Stimulated activated CD4-positive, alpha-beta T cell treated with anti-CD3 and anti-CD28 coated beads, Interleukin-2, amount 100 ng/mL, for 48 hours (primary cell): ENCODE results near the gene DYNLT4.
A peak's percentile ranks its signal among the peaks of the same experiment; 100 is the strongest.
"Not testable (repeated sequence)": the region's sequence is repeated elsewhere in the genome, so short reads cannot be mapped to it uniquely, and the experiment has no call there.

Source experiments
- DNase-seq, 2 donors: peaks; one replicate each; pipeline ENCODE4 v3.0.0-alpha.2; 2020

DYNLT4 gene

DNA sequence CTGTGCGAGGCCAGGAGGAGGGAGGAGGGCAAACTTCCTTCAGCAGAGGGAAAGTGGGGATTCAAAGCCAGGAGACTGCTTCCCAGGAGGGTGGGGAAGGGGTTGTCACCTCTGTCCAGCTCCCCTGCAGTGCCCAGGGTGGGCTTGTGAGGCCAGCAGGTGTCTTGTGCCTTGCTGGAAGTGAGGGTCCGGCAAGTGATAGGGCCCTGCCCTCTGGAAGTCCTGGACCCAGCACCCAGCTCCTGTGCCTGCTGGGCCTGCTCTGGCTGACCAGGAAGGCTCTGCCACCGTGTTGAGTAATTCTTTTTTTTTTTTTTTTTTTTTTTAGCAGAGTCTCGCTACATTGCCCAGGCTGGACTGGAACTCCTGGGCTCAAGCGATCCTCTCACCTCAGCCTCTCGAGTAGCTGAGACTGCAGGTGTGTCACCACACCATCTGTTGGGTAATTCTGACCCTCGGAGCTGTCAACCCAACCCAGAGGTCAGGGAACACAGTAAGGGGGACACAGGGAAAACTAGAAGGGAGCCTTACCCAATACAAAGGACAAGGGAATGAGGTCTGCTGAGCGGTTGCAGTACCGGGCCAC is 20.2 kb downstream of the DYNLT4 start:
- no peak for DNase-seq

DNA sequence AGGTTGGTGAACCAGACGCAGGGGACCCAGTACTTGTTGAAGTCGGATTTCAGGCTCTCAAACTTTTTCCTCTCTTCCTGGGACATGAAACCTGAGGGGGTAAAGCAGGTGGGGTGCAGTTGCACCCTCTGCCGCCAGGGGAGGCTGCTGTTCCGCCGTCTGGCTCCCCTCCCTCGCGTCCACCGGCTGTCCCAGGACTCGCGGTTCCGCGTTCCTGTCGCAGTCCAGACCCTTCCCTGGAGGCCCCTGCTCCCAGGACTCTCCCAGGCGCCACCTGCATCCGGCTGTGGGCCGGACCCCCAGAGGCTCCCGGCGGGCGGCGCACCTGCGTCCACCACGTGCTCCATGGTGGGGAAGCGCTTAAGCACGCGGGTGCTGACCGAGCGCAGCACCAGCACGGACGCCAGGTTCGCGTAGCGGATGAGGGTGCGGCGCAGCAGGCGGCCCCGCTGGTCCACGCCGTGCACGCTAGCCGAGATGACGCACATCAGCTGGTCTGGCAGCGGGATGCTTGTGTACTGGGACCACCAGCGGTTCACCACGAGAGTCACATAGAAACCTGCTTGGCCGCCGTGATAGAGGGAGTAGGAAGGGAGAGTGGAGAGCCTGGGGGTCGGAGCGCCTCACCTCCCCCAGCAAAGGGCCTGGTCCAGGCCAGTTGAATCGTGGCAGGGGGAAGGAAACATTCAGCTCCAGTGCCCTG is 20.9 kb downstream of the DYNLT4 start:
- DNase-seq = peak; percentile 71 to 76

DNA sequence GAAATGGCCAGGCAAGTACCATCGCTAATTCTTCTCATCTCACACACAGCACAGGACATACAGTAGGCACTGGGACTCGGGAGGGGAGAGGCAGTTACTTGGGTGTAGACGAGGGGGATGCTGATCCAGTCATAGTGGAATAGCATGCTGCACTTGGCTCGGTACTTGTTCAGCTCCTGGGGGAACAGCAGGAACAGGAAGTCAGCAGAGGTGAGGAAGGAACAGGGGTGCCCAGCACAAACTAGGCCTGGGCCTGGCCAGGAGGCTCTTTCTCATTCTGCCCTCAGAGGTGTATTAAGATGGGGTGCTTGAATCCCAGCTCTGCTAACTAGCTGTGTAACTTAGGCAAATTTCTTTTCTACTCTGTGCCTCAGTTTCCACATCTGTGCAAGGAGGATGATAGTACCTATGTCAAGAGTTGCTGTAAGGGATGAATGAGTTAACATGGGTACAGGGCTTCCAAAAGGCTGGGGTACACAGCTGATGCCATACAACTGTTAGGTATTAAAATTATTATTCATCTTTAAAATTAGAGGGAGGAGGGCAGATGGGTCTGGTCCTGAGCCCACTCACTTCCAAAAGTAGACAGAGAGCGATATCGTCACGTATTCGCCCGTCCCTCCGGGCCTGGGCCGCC is 21.5 kb downstream of the DYNLT4 start:
- DNase-seq = no peak

DNA sequence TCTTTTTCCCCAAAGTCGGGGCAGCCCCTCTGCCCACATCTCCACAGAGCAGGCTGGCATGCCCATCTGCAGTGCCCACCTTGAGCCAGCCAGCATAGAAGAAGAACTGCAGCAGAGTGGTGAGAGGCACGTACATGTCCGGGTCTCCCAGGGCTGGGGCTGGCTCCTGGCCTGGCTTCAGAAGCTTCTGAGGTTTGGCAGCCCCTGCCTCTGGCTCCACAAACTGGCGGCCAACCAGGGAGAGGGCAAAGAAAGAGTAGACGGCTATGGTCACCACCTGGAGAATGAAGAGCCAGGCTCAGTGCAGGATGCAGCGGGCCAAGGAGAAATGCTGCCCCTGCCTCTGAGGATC is 22.1 kb downstream of the DYNLT4 start:
- no peak for DNase-seq

DNA sequence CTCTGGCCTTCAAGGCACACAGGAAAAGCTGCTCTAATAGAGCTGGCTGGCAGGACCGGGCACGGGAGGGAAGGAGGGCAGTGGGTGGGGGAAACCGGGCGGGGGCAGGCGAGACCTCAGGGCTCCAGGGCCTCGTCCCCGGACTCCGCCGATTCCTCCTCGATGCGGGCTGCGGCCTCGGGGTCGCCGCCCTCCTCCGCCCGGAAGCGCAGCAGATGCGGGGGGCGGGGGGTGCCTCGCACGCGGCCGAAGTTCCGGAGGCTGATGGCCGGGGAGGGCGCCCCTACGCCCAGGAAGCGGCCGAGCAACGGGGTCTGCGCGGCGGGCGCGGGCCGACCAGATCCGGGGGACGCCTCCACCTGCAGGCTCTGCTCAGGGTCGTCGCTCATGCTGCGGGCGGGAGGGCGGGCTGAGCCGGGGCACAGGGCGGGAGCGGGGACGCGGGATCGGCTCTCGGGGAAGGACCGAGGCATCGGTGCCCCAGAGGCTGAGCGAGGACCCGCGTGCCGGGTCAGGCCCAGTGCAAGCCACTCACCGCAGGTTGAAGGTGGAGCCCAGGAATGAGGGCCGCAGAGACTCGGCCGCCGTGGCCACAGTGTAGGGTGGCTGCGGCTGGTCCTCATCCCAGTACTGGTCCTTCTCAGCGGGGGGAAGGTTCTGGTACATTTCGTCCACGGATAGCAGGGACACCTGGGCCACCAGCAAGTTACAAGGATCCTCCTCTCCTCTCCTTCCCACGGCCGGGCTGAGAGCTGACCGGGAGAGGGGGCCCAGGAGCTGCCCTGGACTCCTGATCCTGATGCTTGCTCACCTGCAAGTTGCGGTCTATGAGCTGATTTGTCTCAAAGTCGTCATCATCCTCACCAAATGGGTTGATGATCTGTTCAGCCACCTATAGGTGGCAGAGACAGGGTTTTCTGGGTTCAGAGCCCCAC is 22.8 kb downstream of the DYNLT4 start:
- no peak for DNase-seq

- DNase-seq = no peak
These were observed 23.5 kb downstream of the DYNLT4 start for GRCh38 chr1:44783697-44784093.

- DNase-seq = no peak
These were observed 26.5 kb downstream of the DYNLT4 start for GRCh38 chr1:44780583-44781121.

DNA sequence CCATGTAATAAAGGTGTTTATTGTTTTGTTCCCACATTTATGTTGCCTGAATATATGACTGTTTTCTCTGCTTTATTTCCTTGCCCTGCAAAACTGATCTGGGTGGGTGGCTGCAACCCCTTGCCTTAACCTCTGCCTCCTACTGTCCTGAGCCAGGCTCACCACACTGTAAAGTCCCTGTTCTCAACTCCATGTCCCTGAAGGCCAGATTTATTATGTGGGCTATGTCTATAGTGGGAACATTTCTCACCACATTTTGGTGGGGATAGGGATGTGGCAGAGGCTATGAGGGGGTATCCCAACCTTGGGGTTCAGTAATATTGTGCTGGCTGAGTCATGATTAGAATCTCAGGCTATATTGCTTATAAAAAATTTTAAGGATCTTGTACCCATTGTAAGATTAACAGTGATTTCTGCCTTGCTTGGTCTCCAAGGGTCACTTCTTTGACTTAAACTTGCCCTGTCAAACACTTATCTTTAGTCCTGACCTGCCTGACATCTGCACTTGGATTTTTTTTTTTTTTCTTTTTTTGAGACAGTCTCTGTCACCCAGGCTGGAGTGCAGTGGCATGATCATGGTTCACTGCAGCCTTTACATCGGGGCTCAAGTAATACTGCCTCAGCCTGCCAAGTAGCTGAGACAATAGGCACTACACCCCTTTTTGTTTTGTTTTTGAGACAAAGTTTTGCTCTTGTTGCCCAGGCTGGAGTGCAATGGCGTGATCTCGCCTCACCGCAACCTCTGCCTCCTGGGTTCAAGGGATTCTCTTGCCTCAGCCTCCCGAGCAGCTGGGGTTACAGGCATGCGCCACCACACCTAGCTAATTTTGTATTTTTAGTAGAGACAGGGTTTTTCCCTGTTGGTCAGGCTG is 28.2 kb downstream of the DYNLT4 start:
- no peak for DNase-seq

DNA sequence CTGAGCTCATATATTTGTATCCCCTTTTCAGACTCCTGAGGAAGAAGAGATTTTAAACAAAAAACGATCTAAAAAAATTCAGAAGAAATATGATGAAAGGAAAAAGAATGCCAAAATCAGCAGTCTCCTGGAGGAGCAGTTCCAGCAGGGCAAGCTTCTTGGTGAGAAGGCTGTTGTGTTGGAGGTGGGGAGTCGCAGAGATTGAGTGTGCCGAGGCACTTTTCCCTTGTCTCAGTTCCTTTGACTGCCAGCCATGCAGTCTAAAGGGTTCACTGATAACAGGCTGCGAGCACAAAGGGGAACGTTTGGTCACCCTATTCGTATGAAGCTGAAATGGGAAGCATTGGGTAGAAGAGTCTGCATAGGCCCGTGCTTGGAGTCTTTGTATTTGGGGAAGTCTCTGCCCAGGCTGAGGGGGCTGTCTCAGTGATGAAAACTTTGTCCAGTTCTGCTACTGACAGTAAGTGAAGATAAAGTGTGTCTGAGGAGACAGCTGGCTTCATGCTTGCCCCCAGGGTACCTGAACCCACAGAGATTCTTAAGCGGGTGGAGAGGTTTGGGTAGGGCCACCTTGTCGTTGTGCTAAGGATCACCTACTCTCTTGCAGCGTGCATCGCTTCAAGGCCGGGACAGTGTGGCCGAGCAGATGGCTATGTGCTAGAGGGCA is 29.0 kb downstream of the DYNLT4 start:
- no peak for DNase-seq

DNA sequence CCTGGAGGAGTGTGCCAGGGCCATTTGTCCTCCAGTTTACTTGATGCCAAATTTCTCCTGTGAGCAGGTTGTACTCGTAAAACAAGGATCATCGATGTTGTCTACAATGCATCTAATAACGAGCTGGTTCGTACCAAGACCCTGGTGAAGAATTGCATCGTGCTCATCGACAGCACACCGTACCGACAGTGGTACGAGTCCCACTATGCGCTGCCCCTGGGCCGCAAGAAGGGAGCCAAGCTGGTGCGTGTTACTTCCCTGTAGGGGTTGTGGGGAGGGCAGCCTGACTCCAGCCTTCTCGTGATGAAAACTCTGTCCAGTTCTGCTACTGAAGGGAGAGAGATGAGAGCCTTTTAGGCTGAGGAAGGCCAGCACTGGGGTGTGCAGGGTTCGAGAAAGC is 29.6 kb downstream of the DYNLT4 start:
- no peak for DNase-seq

- no peak for DNase-seq
These were observed 30.5 kb downstream of the DYNLT4 start for GRCh38 chr1:44776730-44777068.

DNA sequence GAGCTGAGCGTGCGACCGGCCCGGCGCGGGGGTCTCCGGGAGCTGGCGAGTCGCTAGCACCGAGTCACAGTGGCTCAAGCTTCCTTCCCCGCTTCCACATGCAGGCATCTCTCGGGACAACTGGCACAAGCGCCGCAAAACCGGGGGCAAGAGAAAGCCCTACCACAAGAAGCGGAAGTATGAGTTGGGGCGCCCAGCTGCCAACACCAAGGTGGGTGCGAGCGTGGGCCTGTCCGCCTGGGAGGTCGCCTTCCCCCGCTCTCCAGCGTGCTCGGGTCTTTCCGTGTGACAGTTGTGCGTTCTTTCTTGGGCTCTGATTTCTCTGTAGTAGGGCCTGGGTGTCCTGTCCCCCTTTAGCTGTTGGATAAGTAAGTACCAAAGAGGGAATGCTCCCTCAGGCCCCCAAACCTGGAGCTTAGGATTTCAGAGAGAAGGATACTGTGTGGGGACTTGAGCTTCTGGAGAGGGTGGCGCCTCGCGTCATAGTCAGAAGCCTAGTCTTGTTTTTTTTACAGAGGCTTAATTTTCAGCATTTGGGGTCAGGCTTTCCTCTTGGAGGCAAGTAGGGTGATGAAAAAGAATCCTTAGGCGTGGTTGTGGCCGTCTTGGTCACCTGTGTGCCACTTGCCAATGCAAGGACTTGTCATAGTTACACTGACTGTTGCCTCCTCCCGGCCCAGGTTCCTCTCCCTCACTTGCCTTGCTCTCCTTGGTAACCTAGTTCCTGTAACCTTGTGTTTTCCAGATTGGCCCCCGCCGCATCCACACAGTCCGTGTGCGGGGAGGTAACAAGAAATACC is 31.0 kb downstream of the DYNLT4 start:
- DNase-seq = no peak

- peak; percentile 81 to 83 for DNase-seq
These were observed 31.8 kb downstream of the DYNLT4 start, which contains the start of gene RPS8 for GRCh38 chr1:44775078-44775929. Gene RPS8, plus strand, starts transcription at chr1:44775540. Its CDS starts 57 bp downstream, at chr1:44775597.

DNA sequence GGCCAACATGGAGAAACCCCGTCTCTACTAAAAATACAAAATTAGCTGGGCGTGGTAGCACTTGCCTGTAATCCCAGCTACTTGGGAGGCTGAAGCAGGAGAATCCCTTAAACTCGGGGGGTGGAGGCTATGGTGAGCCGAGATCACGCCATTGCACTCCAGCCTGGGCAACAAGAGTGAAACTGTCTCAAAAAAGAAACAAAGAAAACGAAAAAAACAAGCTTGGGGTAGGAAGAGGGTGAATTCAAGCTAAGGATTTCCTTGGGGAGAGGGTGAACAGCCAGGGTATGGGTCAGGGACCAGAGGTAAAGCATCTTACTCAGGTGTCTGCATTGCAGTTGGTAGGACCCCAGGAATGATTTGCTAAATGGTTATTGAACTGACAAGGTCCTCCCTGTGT is 40.7 kb downstream of the DYNLT4 start:
- not testable (repeated sequence) for DNase-seq

DNA sequence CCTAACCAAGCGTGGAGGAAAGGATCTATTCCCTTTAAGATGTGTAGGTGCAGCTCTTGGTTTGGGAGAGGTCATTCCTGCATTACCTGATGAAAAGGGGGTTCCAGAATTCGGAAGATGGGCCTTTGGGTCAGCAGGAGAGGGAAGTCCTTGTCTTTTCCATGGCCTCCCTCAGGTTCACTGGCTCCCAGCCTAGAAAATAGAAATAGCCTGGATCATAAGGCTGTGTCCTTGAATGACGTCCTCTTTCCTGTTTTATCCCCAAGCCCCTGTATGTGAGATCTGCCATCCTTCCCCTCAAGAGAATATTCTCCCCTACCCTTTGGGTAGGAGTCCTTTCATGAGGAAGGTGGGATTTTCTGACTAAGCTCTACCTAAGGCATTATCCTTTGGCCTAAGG is 46.3 kb downstream of the DYNLT4 start:
- DNase-seq = no peak

- DNase-seq = no peak
These were observed 48.1 kb downstream of the DYNLT4 start for GRCh38 chr1:44759077-44759476.

GRCh38 chr1:44757420-44757819 is 49.7 kb downstream of the DYNLT4 start:
- DNase-seq = no peak
